CD14-positive monocyte (primary cell): ENCODE measurements around the gene MCC. TPM values are rescaled to one million over a fixed set of nuclear protein-coding genes. Genes with fewer than 3 reads are reported as not detected.

Experiments used
- DNase-seq, 3 donors: peaks; one replicate each; pipeline ENCODE4 v3.0.0-alpha.2; 2011 to 2022
- H2AFZ ChIP-seq: 2 replicates; pipeline ENCODE4 v1.6.0; 2012; ENCODE audit warnings: mild to moderate bottlenecking, low read depth, low read length, inconsistent platforms; ENCODE audit not compliant: insufficient read depth, poor library complexity, severe bottlenecking
- H3K27ac ChIP-seq, 2 donors: 1 replicate in 1 of 2; 2 replicates in 1 of 2; pipeline ENCODE4 v1.5.1; 2012 to 2013; ENCODE audit warnings: low read length in 2 of 2, control low read depth in 1 of 2, inconsistent platforms in 1 of 2, low read depth in 1 of 2, mild to moderate bottlenecking in 1 of 2
- H3K27me3 ChIP-seq, 2 donors: one replicate each; pipeline versions ENCODE4 v1.6.0 to v1.6.1; 2011 to 2013; ENCODE audit warnings: low read length in 2 of 2; ENCODE audit not compliant: control insufficient read depth in 2 of 2, insufficient read depth in 2 of 2
- H3K36me3 ChIP-seq, 2 donors: replicated peaks in 1 of 2; 1 replicate in 1 of 2; 2 replicates in 1 of 2; pipeline versions ENCODE4 v1.5.1 to v1.6.1; 2012 to 2013; ENCODE audit warnings: low read length in 2 of 2, control low read depth in 1 of 2, inconsistent platforms in 1 of 2, mild to moderate bottlenecking in 1 of 2; ENCODE audit not compliant: insufficient read depth in 2 of 2, control insufficient read depth in 1 of 2
- H3K4me1 ChIP-seq, 2 donors: 1 replicate in 1 of 2; 2 replicates in 1 of 2; pipeline versions ENCODE4 v1.5.1 to v1.6.1; 2012 to 2013; ENCODE audit warnings: low read length in 2 of 2, control low read depth in 1 of 2, inconsistent platforms in 1 of 2, mild to moderate bottlenecking in 1 of 2, moderate library complexity in 1 of 2; ENCODE audit not compliant: insufficient read depth in 2 of 2, control insufficient read depth in 1 of 2
- H3K4me2 ChIP-seq: replicated peaks from 2 replicates; pipeline ENCODE3; 2012; ENCODE audit warnings: low read length, moderate library complexity, mild to moderate bottlenecking; ENCODE audit not compliant: poor library complexity, severe bottlenecking; ENCODE audit errors: extremely low read depth
- H3K4me3 ChIP-seq, 3 experiments: fragments of 200-600 bp in 1 of 3; sonication (generic) in 1 of 3; replicated peaks in 1 of 3; 1 replicate in 2 of 3; 2 replicates in 1 of 3; pipeline ENCODE4 v1.5.1; 2011 to 2013; ENCODE audit warnings: low read length in 3 of 3, mild to moderate bottlenecking in 3 of 3, control low read depth in 2 of 3, low read depth in 2 of 3, inconsistent platforms in 1 of 3, moderate library complexity in 1 of 3
- H3K79me2 ChIP-seq: 2 replicates; pipeline ENCODE4 v1.6.0; 2012; ENCODE audit warnings: mild to moderate bottlenecking, control low read depth, inconsistent platforms, low read length, moderate library complexity; ENCODE audit not compliant: insufficient read depth
- H3K9ac ChIP-seq: 2 replicates; pipeline ENCODE4 v1.6.0; 2017; ENCODE audit warnings: low read length, mild to moderate bottlenecking; ENCODE audit not compliant: insufficient read depth, poor library complexity, severe bottlenecking
- H3K9me3 ChIP-seq, 2 donors: replicated peaks in 1 of 2; 1 replicate in 1 of 2; 2 replicates in 1 of 2; pipeline versions ENCODE4 v1.5.1 to v1.6.1; 2012 to 2013; ENCODE audit warnings: low read length in 2 of 2, control low read depth in 1 of 2; ENCODE audit not compliant: control insufficient read depth in 1 of 2, insufficient read depth in 1 of 2
- H4K20me1 ChIP-seq: 2 replicates; pipeline ENCODE4 v1.6.0; 2012; ENCODE audit warnings: mild to moderate bottlenecking, low read length, control low read depth, moderate library complexity; ENCODE audit not compliant: insufficient read depth
- H3K27ac Mint-ChIP-seq, 7 donors: one replicate each; pipeline ENCODE4 v1.8.0; 2020; ENCODE audit warnings: mild to moderate bottlenecking in 7 of 7, mixed read lengths in 7 of 7, moderate library complexity in 6 of 7, inconsistent platforms in 2 of 7
- H3K27me3 Mint-ChIP-seq, 3 donors: one replicate each; pipeline ENCODE4 v1.8.0; 2021 to 2022; ENCODE audit warnings: low read depth in 3 of 3, mild to moderate bottlenecking in 3 of 3, mixed read lengths in 3 of 3, moderate library complexity in 3 of 3, inconsistent platforms in 1 of 3
- H3K36me3 Mint-ChIP-seq, 2 donors: one replicate each; pipeline ENCODE4 v1.8.0; 2020; ENCODE audit warnings: mixed read lengths in 2 of 2, inconsistent platforms in 1 of 2, mild to moderate bottlenecking in 1 of 2
- H3K4me1 Mint-ChIP-seq: one replicate; pipeline ENCODE4 v1.8.0; 2020; ENCODE audit warnings: mild to moderate bottlenecking, mixed read lengths
- H3K4me3 Mint-ChIP-seq, 2 donors: one replicate each; pipeline ENCODE4 v1.8.0; 2020; ENCODE audit warnings: mild to moderate bottlenecking in 2 of 2, mixed read lengths in 2 of 2, moderate library complexity in 1 of 2
- H3K9me3 Mint-ChIP-seq, 7 donors: one replicate each; pipeline ENCODE4 v1.8.0; 2020 to 2022; ENCODE audit warnings: mixed read lengths in 7 of 7, mild to moderate bottlenecking in 6 of 7, moderate library complexity in 6 of 7, inconsistent platforms in 2 of 7
- CTCF ChIP-seq: fragments of 200-600 bp; IDR thresholded peaks from one replicate; pipeline ENCODE4 v1.8.0; 2022; ENCODE audit warnings: antibody characterized with exemption, mild to moderate bottlenecking
- WGBS: methylation state at CpG from one replicate; pipeline ENCODE4 v1.1.5; 2013; ENCODE audit warnings: missing lambda C conversion rate; ENCODE audit not compliant: insufficient coverage; 5-methylcytosine and 5-hydroxymethylcytosine counted together
- intact Hi-C, 2 donors: fragments of 100-400 bp; cut with micrococcal nuclease; formaldehyde crosslinking; loops; one replicate each; pipeline versions ENCODE4 v1.15.0 to v1.15.1; 2023
- polyA plus RNA-seq, 3 donors: library from polyadenylated mRNA; depleted of rRNA in 1 of 3; unstranded in 2 of 3; stranded (reverse) in 1 of 3; fragments of 300-500 nt in 2 of 3; fragments of >200 nt in 1 of 3; fragmentation: Illumina TruSeq in 2 of 3; gene quantifications; 1 replicate in 2 of 3; 2 replicates in 1 of 3; pipeline ENCODE4 v1.2.3, GENCODE V29; 2012 to 2021

MCC gene
- polyA plus RNA-seq, 3 donors: 0.09 TPM; not detected in 2

- no CpG with 5 or more reads among the region's 4 CpGs for WGBS
Observed at GRCh38 chr5:113325054-113325453, 163.2 kb downstream of the MCC start.

GRCh38 chr5:113321276-113321675 is 167.0 kb downstream of the MCC start:
- no peak for TF ChIP-seq CTCF
- no CpG with 5 or more reads among the region's 2 CpGs for WGBS
- Mint-ChIP-seq H3K27me3 (peaks cover 0 to 7% (median 3%) of the 10 kb centered on the region in 3 donors), H3K9me3 (no peaks in the 10 kb centered on the region), H3K36me3 (no peaks in the 10 kb centered on the region), H3K4me3 (no peak overlapping the region), H3K4me1 (no peaks in the 10 kb centered on the region), H3K27ac (no peak overlapping the region)
- Histone ChIP-seq H3K4me2 (no peak overlapping the region), H3K27me3 (no peaks in the 10 kb centered on the region), H3K4me3 (no peak overlapping the region), H3K9ac (no peak overlapping the region), H3K4me1 (no peaks in the 10 kb centered on the region), H3K9me3 (no peaks in the 10 kb centered on the region), H2AFZ (no peak overlapping the region), H4K20me1 (no peaks in the 10 kb centered on the region), H3K27ac (no peak overlapping the region), H3K36me3 (no peaks in the 10 kb centered on the region), H3K79me2 (no peaks in the 10 kb centered on the region)
- intact Hi-C loops: no loop called here
- DNase-seq: no peak

More at GRCh38 chr5:113325054-113325453, 163.2 kb downstream of the MCC start:
- Histone ChIP-seq H3K79me2 (no peaks in the 10 kb centered on the region), H3K4me2 (no peak overlapping the region), H3K4me1 (no peaks in the 10 kb centered on the region), H3K9ac (no peak overlapping the region), H2AFZ (no peak overlapping the region), H3K27ac (no peak overlapping the region), H3K9me3 (no peaks in the 10 kb centered on the region), H3K27me3 (no peaks in the 10 kb centered on the region), H4K20me1 (no peaks in the 10 kb centered on the region), H3K4me3 (no peak overlapping the region), H3K36me3 (no peaks in the 10 kb centered on the region)
- intact Hi-C loops: no loop called here
- H3K27ac Mint-ChIP-seq: no peak overlapping the region
- no peak overlapping the region for H3K4me3 Mint-ChIP-seq
- H3K27me3 Mint-ChIP-seq: peaks cover 0 to 9% (median 2%) of the 10 kb centered on the region in 3 donors
- TF ChIP-seq CTCF: no peak
- DNase-seq: no peak
- H3K9me3 Mint-ChIP-seq: no peaks in the 10 kb centered on the region
- H3K36me3 Mint-ChIP-seq: no peaks in the 10 kb centered on the region
- no peaks in the 10 kb centered on the region for H3K4me1 Mint-ChIP-seq
